ENCODE measurements around the gene TMED4.
"Not testable (repeated sequence)": the region's sequence is repeated elsewhere in the genome, so short reads cannot be mapped to it uniquely, and the experiment has no call there.

Gene TMED4

DNA sequence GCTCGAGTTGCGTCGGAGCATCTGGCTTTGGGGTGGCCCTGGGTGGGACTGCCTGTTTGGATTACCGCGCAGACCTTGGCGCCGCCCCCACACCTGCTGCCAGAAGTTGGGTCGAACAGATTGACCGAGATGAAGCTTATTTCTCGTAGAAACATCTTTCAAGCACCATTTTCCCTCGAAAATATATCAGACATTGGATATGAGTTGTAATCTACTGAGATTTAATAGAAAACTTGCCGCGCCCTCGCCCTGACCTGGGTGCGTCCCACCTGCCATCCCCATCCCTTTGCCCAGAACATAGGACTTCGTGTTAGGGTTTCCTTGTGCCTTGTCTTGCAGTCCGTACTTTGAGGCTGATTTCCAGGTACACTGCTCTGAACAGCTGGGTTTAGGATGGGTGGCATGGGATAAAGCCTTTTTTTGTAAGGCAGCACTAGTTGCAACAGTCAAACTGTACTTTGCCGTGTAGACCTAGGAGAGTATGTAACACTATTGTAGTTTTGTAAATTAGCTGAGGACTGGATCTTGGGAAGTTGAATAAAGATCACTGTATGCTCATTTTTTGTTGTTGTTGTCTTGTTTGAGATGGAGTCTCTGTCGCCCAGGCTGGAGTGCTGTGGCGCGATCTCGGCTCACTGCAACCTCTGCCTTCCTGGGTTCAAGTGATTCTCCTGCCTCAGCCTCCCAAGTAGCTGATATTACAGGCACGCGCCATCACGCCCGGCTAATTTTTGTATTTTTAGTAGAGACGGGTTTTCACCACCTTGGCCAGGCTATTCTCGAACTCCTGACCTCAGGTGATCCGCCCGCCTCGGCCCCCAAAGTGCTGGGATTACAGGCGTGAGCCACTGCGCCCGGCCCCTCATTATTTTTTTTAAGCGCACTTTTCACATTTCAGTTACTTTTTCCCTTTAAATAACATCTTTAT is 25.4 kb upstream of the TMED4 start:
- no peak for DNase-seq

DNA sequence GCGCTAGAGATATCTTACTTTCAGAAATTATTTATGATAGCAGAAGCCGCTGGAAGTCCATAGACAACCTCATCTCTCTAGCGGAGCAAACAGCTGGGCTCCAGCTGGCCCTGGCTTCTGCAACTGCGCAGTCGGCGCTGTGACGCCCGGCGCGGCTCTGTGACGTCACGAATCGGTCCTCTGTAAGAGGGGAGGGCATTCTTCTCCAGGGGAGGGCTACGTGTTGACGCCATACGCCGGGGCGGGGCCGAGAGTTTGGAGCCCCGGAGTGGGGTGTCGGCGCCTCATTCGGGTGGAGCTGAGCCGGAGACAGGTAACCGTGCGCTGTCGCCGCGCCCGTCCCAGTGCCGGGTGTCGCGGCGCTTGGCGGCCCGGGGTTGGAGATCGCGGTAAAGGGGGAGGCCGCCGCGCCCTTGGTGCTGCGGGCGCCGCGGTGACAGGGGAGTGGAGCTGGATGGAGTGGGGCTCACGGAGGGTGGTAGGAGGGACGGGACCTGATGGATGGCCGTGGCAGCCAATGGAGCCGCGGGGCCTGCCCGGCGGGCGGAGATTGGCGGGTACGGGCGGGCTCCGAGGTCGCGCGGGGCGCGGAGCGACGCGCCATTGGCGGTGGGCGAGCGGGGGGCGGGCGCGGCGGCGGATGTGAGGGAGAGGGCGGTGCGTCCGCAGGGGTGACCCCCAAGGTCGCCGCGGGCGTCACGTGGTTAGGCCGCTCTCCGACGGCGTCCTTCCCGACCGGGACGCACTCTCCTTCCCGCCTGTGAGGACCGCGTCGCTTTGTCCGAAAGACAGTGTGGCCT is 24.5 kb upstream of the TMED4 start, which contains the start of gene OGDH:
Gene OGDH, plus strand, starts transcription at position 287 of the 800 bp plus-strand sequence. CDS start 17,717 bp downstream, outside the sequence.
- peak; percentile 63 for DNase-seq

DNA sequence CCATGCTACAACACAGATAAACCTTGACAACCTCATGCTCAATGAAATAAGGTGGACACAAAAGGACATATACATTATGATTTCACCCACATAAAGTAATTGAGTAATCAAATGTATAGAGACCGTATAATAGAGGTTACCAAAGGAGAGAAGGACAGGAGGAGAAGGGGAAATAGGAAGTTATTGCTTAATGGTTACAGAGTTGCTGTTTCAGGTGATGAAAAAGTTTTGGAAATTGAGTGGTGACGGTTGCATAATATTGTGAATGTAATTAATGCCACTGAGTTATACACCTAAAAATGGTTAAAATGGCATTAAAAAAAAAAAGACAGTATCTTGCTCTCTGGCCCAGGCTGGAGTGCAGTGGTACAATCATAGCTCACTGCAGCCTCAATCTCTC is 22.9 kb upstream of the TMED4 start:
- no peak for DNase-seq

DNA sequence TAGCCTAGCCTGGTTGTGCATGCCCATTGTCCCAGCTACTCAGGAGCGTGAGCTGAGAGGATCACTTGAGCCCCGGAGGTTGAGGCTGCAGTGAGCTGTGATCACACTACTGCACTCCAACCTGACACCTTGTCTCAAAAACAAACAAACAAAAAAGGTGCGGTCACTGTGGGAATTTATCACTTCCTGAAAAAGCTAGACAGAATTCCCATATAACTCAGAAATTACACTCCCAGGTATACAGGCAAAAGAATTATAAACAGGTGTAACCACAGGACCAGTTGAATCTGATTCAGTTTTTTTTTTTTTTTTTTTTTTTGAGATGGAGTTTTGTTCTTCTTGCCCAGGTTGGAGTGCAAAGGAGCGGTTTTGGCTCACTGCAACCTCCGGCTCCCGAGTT is 21.2 kb upstream of the TMED4 start:
- no peak for DNase-seq

DNA sequence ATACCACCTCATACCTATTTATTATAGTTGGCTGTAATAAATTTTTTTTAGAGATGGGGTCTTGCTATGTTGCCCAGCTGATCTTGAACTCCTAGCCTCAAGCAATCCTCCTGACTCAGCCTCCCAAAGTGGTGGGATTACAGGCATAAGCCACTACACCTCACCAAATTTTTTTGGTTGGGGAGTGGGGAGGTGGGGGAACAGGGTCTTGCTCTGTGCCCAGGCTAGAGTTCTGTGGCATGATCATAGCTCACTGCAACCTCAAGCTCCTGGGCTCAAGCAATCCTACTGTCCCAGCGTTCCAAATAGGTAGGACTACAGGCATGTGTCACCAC is 20.5 kb upstream of the TMED4 start:
- no peak for DNase-seq

DNA sequence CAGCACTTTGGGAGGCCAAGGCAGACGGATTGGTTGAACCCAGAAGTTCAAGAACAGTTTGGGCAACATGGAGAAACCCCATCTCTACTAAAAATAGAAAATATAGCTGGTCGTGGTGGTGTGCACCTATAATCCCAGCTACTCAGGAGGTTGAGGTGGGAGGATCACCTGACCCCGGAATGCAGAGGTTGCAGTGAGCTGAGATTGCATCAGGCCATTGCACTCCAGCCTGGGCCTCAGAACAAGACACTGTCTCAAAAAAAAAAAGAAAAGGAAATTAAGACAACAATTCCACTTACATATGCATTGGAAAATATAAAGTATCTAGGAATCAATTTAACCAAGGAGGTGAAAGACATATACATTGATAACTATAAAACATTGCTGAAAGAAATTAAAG is 17.2 kb upstream of the TMED4 start:
- DNase-seq, result no peak

DNA sequence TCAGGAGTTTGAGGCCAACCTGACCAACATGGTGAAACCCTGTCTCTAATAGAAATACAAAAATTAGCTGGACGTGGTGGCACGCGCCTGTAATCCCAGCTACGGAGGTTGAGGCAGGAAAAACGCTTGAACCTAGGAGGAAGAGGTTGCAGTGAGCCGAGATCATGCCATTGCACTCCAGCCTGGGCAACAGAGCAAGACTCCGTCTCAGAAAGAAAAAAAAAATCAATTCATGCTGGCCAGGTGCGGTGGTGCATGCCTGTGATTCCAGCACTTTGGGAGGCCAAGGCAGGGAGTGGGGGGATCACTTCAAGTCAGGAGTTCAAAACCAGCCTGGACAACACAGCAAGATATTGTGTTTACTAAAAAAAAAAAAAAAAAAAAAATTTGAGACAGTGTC is 15.2 kb upstream of the TMED4 start:
- DNase-seq, result not testable (repeated sequence)

DNA sequence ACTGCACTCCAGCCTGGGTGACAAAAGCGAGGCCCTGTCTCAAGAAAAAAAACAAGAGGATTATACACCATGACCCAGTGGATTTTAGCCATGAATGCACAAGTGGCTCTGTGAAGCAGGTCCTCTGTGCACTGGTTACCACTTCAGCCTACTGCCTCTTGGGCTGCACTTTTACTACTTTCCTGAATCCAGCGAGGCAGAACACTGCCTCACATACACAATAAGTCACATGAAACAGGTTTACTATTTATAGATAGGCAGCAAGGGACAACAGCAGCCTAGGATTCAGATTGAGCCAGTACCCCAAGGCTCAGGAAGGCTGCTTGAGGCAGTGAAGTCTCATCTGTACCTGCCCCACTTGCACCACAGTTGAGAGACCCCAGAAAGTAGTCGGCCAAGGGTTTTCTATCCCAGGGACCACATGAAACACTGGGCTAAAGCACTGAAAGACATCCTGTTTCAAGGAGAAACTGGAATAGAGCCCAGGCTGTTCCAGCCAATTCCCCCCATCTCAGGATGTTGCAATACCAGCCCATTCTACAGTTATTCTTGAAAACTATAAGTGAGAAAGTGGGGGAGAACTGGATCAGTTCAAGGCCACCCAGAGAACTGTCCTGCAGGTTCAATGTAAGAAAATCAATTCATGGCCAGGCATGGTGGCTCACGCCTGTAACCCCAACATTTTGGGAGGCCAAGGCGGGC is 14.1 kb upstream of the TMED4 start:
- no peak for DNase-seq

DNA sequence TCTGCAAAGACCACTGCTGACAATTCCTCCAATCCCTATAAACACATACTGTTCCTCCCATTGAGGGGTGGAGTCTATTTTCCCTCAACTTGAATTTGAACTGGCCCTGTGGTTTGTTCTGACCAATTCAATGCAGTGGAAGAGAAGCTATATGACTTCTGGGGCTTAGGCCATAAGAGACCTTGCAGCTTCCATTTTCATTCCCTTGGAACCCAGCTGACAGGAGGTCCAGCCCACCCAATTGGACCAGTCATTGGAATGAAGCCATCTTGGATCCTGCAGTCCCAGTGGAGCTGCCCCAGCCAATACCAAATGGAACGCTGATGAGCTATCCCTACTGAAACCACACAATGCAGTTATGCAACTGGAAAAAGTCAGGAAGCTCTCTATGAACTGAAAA is 8.9 kb upstream of the TMED4 start:
- DNase-seq, result no peak

DNA sequence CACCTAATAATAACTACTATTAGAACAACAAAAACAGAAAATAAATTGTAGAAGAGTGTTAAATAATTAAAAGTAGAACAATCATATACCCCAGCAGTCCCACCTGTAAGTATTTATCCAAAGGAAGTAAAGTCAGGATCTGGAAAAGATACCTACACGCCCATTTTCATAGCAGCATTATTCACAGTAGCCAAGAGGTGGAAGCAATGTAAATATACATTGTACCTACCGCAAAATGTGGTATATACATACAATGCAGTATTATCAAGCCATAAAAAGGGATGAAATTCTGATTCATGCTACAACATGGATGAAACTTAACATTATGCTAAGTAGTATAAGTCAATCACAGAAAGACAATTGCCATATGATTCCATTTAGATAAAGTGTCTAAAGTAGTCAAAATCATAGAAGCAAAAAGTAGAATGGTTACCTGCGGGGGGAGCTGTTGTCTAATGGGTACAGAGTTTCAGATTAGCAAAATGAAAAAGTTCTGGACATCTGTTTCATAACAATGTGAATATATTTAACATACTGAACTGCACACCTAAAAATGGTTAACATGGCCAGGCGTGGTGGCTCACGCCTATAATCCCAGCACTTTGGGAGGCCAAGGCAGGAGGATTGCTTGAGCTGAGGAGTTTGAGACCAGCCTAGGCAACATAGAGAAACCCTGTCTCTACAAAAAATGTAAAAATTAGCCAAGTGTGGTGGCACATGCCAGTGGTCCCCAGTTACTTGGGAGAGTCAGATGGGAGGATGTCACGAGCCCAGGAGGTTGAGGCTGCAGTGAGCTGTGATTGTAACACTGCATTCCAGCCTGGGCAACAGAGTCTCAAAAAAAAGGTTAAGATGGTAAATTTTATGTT is 6.0 kb upstream of the TMED4 start:
- DNase-seq, result no peak

DNA sequence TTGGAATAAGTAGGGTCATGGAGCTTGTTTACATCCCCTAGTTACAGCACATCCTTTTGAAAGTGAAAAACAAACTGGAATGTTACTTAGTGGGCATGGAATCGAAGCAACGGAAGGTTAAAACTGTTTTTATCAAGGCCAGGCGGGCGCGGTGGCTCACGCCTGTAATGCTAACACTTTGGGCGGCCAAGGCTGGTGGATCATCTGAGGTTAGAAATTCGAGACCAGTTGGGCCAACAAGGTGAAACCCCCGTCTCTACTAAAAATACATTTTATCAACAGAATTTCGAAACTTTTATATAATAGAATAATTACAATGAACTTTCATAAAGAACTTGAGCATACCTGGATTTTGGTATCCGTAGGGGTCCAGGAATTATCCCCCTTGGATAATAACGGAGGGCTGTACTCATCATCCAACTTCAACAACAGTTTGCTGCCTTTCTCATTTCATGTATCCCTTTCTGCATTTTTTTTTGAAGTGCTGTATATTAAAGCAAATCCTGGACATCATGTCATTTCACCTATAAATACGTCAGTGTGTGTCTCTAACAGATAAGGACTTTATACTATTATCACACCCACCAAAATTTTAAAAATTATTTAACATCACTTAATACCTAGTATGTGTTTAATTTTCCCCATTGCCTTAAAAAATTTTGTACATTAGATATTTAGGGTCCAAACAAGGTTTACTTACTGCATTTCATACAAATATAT is 1.3 kb upstream of the TMED4 start:
- no peak for DNase-seq

DNA sequence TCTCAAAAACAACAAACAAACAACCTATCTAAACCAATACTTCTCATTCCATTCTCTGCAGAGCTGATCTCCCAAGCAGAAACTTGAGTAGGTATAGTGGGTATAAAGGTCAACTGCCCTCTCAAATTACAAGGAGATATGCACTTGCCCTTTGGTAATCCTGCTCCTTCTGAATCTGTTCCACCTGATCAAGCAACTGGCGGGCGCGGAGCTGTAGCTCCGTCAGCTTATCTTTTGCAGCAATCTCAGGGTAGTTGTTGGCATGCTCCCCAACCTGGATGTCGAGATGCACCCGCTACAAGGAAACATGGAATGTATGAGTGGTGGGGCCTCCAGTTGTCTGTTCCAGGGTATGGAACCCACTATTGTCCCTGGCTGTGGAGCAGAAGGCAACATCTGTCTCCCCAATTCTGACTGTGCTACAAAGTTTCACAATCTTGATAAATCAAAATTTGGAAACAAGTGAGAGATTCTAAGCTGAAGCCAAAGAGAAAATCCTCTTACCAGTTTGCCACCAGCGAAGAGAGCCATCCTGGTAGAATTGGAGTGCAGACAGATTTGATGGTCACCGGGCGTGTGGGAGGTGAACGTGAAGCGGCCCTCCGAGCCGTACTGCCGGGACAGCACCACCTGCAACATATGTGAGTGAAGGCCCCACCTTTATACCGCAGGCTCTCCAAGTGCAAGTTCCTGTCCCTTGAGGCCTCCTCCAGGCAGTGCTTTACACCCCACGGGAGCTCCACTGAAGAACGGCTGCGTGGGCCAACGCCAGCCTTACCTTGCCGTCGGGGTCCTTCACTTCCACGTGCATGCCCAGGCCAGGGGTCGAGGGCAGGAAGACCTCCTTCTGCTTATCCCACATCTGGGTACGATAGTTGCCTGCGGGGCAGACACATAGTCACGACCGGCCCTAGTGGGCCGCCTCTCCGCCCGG is 819 bp downstream of the TMED4 start:
- no peak for DNase-seq

DNA sequence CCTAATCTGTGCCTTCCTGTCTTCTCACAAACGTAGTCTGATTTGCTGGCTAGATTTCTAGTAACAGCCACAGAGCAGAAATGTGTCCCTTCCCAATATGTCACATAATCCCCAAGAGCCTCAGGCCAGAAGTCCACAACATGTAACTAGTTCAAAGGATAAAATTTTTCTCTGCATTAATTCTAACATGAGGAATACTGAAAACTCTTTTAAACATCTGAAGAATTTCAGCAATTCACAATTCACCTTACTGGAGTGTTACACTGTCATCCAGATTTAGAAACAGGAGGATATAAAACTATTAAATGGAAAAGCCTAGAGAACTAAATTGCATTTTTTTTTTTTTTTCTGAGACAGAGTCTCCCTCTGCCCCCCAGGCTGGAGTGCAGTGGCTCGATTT is 5.8 kb downstream of the TMED4 start:
- no peak for DNase-seq

DNA sequence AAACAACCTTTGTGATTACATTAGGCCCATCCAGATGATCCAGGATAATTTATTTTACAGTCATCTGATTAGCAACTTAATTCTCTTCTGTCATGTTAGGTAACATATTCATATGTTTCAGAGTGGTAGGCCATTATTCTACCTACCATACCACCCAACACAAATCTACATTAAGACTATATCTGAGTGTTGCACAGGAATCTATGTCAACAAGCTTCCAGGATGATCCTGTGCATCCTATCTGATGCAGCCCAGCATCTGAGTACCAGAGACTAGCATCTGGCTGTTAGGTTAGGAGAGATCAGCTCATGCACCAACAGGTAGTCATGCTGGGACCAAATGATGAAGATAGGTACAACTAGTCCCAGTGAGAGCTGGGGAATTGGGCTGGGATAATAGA is 7.0 kb downstream of the TMED4 start:
- no peak for DNase-seq

DNA sequence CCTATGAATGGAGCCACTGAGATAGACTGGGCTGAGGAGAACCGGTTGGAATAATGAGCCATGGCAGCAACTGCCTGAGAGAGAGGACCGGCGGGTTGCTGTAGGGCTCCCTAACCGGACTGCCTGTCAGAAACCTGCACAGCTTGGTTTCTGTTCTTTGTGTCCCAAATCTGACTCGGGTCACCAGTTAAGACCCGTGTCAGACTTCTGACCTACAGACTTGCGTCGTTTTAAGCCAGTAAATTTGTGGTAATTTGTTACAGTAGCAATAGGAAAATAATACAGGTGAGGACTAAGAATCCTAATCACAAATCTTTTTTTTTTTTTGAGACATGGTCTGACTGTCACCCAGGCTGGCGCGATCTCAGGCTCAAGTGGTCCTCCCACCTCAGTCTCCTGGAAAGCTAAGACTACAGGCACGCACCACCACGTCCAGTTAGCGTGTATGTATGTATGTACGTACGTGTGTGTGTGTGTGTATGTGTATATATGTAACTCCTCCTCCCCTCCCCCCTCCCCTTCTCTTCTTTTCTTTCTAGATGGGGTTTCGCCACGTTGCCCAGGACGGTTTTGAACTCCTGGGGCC is 7.7 kb downstream of the TMED4 start:
- DNase-seq, result no peak

DNA sequence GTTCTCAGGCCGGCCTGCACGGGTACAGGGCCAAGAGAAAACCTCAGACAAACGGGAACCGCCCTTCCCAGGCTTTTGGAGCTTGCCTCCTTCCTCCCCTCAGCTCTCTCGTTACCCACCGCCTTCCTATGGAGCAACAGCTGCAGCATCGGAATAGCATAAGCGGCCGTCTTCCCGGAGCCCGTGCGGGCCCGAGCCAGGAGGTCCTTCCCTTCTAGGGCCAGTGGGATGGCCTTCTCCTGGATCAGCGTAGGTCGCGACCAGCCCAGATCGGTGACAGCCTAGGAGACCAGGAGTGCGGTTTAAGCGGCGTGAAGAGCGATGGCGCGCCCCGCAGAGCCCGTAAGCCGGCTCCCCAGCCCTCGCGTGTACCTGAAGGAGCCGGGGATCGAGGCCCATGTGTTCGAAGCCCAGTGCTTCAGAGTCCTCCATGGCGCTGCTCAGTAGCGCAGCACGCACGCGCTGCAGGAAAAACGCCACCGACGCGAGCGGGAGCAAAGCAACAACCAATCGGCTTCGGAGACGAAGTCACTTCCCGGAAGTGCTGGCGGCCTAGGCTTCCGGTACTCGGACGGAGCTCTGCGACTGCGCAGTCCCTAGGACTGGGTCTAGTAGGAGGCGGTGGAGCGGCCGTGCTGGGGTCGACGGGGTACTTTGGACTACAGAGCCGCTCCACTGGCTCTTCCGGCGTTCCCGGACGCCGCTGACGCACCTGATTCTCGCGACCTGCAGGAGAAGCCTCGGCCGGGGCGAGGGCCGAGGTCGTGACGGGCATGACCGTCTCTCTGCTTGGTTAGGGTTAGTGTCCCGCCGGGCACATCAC is 8.4 kb downstream of the TMED4 start, which contains the start of gene DDX56:
Gene DDX56, minus strand, starts transcription at position 445 of the 823 bp plus-strand sequence. Its CDS starts 13 bp downstream, at position 432.
- DNase-seq, result peak; percentile 67

DNA sequence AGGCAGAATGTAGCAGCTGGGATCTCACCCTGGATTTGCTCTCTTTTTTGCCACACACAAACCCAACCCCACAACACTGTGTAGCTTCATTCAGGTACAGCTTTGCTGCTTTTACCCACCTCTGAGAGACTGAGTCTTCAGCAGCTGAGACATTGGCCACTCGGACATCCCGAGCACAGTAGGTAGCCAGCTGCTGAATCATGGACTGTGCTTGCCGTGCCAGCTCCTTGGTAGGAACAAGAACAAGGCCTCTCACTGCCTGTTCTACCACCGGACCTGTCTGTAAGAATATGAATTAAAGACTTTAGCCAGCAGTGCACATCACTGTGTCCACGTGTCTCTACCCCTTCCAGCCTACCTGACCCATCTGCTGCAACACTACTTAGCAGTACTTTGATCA is 9.3 kb downstream of the TMED4 start:
- no peak for DNase-seq

DNA sequence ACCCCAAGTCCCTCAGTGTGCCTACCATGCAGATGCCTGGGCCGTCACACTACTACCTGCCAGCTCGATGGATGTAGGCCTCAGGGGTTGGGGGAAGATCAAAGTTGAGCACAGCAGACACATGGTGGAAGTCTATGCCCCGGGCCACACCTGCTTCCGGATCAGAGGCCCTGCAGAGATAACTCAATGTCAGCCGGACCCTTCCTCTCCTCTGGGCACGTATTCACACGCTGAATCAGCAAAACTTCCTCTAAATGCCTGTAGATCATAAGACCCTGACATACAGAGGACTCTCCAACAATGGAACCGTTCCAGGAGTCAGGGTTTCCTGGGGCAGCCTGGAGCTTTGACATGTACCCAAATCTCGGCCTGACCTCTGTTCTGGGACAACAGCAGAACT is 12.1 kb downstream of the TMED4 start:
- no peak for DNase-seq
